ENCODE data around the gene TTC22.
"Not testable (repeated sequence)": the region's sequence is repeated elsewhere in the genome, so short reads cannot be mapped to it uniquely, and the experiment has no call there.

DNA sequence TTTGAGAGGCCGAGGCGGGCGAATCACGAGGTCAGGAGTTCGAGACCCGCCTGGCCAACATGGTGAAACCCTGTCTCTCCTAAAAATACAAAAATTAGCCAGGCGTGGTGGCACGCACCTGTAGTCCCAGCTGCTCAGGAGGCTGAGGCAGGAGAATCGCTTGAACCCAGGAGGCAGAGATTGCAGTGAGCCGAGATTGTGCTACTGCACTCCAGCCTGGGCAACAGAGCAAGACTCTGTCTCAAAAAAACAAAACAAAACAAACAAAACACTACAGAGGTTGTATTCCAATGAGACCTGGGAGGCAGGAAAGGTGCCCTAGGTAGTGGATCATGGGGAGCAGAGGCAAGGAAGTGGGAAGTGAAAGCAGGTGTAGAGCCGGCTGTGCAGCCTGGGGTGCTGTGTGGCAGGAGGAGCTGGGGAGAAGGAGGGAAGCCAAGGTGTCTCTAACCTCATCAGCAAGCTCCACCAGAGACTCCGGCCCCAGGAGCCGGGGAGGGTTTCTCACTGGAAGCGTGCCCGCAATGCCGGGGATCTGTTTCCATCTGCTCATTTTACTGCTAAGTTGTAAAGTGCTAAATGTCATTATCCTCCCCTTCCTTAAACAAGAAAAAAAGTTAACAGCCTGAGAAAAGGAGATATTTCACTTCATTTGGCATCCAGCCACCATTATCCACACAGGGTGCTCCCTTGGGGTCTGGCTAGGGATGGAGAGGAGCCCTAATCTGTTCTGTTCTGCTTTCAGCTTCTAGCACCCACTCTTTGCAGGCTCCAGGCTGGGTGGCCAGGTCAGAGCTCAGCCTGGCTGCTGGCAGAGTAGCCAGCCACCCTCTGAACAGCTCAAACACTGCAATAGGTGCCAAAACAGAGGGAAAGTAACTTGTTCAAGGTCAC lies 25.0 kb downstream of the TTC22 start:
- TF ChIP-seq, protein P1, sequence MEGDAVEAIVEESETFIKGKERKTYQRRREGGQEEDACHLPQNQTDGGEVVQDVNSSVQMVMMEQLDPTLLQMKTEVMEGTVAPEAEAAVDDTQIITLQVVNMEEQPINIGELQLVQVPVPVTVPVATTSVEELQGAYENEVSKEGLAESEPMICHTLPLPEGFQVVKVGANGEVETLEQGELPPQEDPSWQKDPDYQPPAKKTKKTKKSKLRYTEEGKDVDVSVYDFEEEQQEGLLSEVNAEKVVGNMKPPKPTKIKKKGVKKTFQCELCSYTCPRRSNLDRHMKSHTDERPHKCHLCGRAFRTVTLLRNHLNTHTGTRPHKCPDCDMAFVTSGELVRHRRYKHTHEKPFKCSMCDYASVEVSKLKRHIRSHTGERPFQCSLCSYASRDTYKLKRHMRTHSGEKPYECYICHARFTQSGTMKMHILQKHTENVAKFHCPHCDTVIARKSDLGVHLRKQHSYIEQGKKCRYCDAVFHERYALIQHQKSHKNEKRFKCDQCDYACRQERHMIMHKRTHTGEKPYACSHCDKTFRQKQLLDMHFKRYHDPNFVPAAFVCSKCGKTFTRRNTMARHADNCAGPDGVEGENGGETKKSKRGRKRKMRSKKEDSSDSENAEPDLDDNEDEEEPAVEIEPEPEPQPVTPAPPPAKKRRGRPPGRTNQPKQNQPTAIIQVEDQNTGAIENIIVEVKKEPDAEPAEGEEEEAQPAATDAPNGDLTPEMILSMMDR (IDR thresholded peaks at IDR 0.05; ENCODE audit: low read length), result not testable (repeated sequence)
- not testable (repeated sequence) for TF ChIP-seq EZH2 (IDR thresholded peaks at IDR 0.05; ENCODE audit: borderline replicate concordance, low read length)
